DND-41 (cell line): Measurements from ENCODE around the gene PLEKHA7.

Source experiments
- ATAC-seq: fragments of 200-7000 bp; cut with Tn5 transposase; 3 replicates; pipeline ENCODE4 v1.9.1; 2021; ENCODE audit warnings: low read depth; ENCODE audit not compliant: insufficient read depth
- DNase-seq: peaks from one replicate; pipeline ENCODE4 v3.0.0-alpha.2; 2020
- H2AFZ ChIP-seq: 2 replicates; pipeline ENCODE4 v1.6.0; 2012; ENCODE audit warnings: low read depth, low read length
- H3K27ac ChIP-seq: 2 replicates; pipeline ENCODE4 v1.5.1; 2012; ENCODE audit warnings: low read length, inconsistent platforms
- H3K27me3 ChIP-seq: fragments of 200-600 bp; sonication (generic); 2 replicates; pipeline ENCODE4 v1.6.0; 2012; ENCODE audit warnings: low read length, mild to moderate bottlenecking, inconsistent platforms; ENCODE audit not compliant: insufficient read depth, poor library complexity
- H3K36me3 ChIP-seq: 2 replicates; pipeline ENCODE4 v1.5.1; 2012; ENCODE audit warnings: low read length, inconsistent platforms; ENCODE audit not compliant: insufficient read depth
- H3K4me1 ChIP-seq: 2 replicates; pipeline ENCODE4 v1.5.1; 2012; ENCODE audit warnings: mild to moderate bottlenecking, low read length; ENCODE audit not compliant: insufficient read depth
- H3K4me2 ChIP-seq: 2 replicates; pipeline ENCODE4 v1.6.0; 2012; ENCODE audit warnings: mild to moderate bottlenecking, moderate library complexity, low read length, inconsistent platforms; ENCODE audit not compliant: insufficient read depth
- H3K4me3 ChIP-seq, 2 experiments: fragments of 200-600 bp in 1 of 2; shearing (Covaris generic) in 1 of 2; 2 replicates each; pipeline ENCODE4 v1.5.1; 2012 to 2016; ENCODE audit warnings: inconsistent platforms in 2 of 2, low read length in 2 of 2, mild to moderate bottlenecking in 2 of 2, low read depth in 1 of 2, moderate library complexity in 1 of 2
- H3K79me2 ChIP-seq: 2 replicates; pipeline ENCODE4 v1.6.0; 2012; ENCODE audit warnings: low read length, inconsistent platforms; ENCODE audit not compliant: insufficient read depth
- H3K9ac ChIP-seq: 2 replicates; pipeline ENCODE4 v1.6.0; 2012; ENCODE audit warnings: low read depth, mild to moderate bottlenecking, inconsistent platforms, low read length, moderate library complexity
- H3K9me3 ChIP-seq: 2 replicates; pipeline ENCODE4 v1.5.1; 2012; ENCODE audit warnings: low read length, moderate library complexity, mild to moderate bottlenecking, inconsistent platforms; ENCODE audit not compliant: insufficient read depth, severe bottlenecking
- H4K20me1 ChIP-seq: 2 replicates; pipeline ENCODE4 v1.6.0; 2012; ENCODE audit warnings: low read length; ENCODE audit not compliant: insufficient read depth
- CTCF ChIP-seq: IDR thresholded peaks from 2 replicates; pipeline ENCODE4 v1.5.1; 2012; ENCODE audit warnings: borderline replicate concordance, low read length, moderate library complexity, mild to moderate bottlenecking; ENCODE audit not compliant: poor library complexity, severe bottlenecking; ENCODE audit errors: extremely low read depth
- EZH2 ChIP-seq: IDR thresholded peaks from 3 replicates; pipeline ENCODE4 v1.6.1; 2012; ENCODE audit warnings: borderline replicate concordance, low read depth, mild to moderate bottlenecking, moderate library complexity, low read length, inconsistent platforms; ENCODE audit not compliant: severe bottlenecking

The PLEKHA7 gene

GRCh38 chr11:16839821-16840220 is 174.4 kb downstream of the PLEKHA7 start:
- H3K79me2 ChIP-seq, result no peaks in the 10 kb centered on the region
- DNase-seq (no peak), ATAC-seq (no peak)
- H3K27ac ChIP-seq, result no peak overlapping the region
- no peak overlapping the region for H3K4me2 ChIP-seq
- H3K9me3 ChIP-seq, result no peaks in the 10 kb centered on the region
- H3K4me3 ChIP-seq, result no peak overlapping the region
- peaks cover 7% of the 10 kb centered on the region for H3K27me3 ChIP-seq
- H4K20me1 ChIP-seq, result no peaks in the 10 kb centered on the region
- H2AFZ ChIP-seq, result no peak overlapping the region
- no peak for TF ChIP-seq CTCF
- H3K4me1 ChIP-seq, result no peaks in the 10 kb centered on the region
- H3K36me3 ChIP-seq, result no peaks in the 10 kb centered on the region
- no peak overlapping the region for H3K9ac ChIP-seq

DNA sequence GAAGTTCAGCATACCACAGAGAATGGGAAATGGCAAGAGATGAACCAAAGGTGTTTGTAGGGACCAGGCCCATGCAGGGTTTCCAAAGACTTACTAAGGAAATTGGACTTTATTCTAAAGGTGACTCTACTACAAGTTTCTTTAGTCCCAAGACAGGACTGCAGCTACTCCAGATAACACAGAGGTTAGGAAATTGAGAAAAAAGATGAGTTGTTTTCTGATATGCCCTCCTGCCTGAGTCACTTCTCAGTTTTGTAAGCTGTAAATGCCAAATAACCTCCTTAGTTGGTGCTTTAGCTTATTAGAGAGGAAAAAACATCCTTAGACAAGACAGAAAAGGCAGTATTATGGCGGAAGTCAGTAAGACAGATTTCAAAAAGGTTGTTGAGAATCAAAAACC is 179.8 kb downstream of the PLEKHA7 start:
- H3K9me3 ChIP-seq, result no peaks in the 10 kb centered on the region
- H3K79me2 ChIP-seq, result no peaks in the 10 kb centered on the region
- no peaks in the 10 kb centered on the region for H3K36me3 ChIP-seq
- ATAC-seq (no peak), DNase-seq (no peak)
- peaks cover 25% of the 10 kb centered on the region for H3K27me3 ChIP-seq
- H3K4me2 ChIP-seq, result no peak overlapping the region
- no peak overlapping the region for H2AFZ ChIP-seq
- no peaks in the 10 kb centered on the region for H4K20me1 ChIP-seq
- H3K27ac ChIP-seq, result no peak overlapping the region
- H3K4me3 ChIP-seq, result no peak overlapping the region
- no peaks in the 10 kb centered on the region for H3K4me1 ChIP-seq
- TF ChIP-seq EZH2, result no peak
- TF ChIP-seq CTCF, result no peak
- H3K9ac ChIP-seq, result no peak overlapping the region

- no peaks in the 10 kb centered on the region for H3K9me3 ChIP-seq
- DNase-seq (no peak), ATAC-seq (no peak)
- H3K9ac ChIP-seq, result no peak overlapping the region
- no peaks in the 10 kb centered on the region for H3K79me2 ChIP-seq
- no peak overlapping the region for H2AFZ ChIP-seq
- H3K4me3 ChIP-seq, result no peak overlapping the region
- peaks cover 28% of the 10 kb centered on the region for H3K27me3 ChIP-seq
- no peak overlapping the region for H3K4me2 ChIP-seq
- no peak overlapping the region for H3K27ac ChIP-seq
- no peaks in the 10 kb centered on the region for H3K36me3 ChIP-seq
- no peak for TF ChIP-seq CTCF
- TF ChIP-seq EZH2, result no peak
- H4K20me1 ChIP-seq, result no peaks in the 10 kb centered on the region
- no peaks in the 10 kb centered on the region for H3K4me1 ChIP-seq
Observed at GRCh38 chr11:16833026-16833425, 181.2 kb downstream of the PLEKHA7 start.

GRCh38 chr11:16832193-16832539 is 182.0 kb downstream of the PLEKHA7 start:
- no peak overlapping the region for H2AFZ ChIP-seq
- ATAC-seq (no peak), DNase-seq (no peak)
- H3K36me3 ChIP-seq, result no peaks in the 10 kb centered on the region
- no peak overlapping the region for H3K4me2 ChIP-seq
- no peaks in the 10 kb centered on the region for H3K79me2 ChIP-seq
- TF ChIP-seq EZH2 (no peak), CTCF (no peak)
- peaks cover 29% of the 10 kb centered on the region for H3K27me3 ChIP-seq
- H3K9ac ChIP-seq, result no peak overlapping the region
- no peak overlapping the region for H3K4me3 ChIP-seq
- no peak overlapping the region for H3K27ac ChIP-seq
- no peaks in the 10 kb centered on the region for H3K9me3 ChIP-seq
- H4K20me1 ChIP-seq, result no peaks in the 10 kb centered on the region
- H3K4me1 ChIP-seq, result no peaks in the 10 kb centered on the region
